GM12878 (cell line): ENCODE data around the gene ATOH7. TPM values are rescaled to one million over a fixed set of nuclear protein-coding genes. Genes with fewer than 3 reads are reported as not detected.

ENCODE experiments used
- ATAC-seq: fragments of 200-7000 bp; cut with Tn5 transposase; 3 replicates; pipeline ENCODE4 v1.9.1; 2020; ENCODE audit warnings: mild to moderate bottlenecking, moderate library complexity
- BruUV-seq: library from RNA; stranded (reverse); fragments of 400-500 nt; replicated peaks from 2 replicates; lab custom pipeline; 2021; lab: Mats Ljungman, UMichigan
- CTCF ChIA-PET: fragments of 300-600 bp; sonication (Branson Sonifier 250); formaldehyde crosslinking; extraction: SDS; loops from one replicate; lab custom pipeline; 2021; ENCODE audit warnings: inconsistent platforms; lab: Yijun Ruan, JAX
- POLR2A ChIA-PET: fragments of 350-600 bp; formaldehyde crosslinking; extraction: SDS; loops from one replicate; lab custom pipeline; 2021; ENCODE audit warnings: inconsistent platforms; lab: Charles Lee
- RAD21 ChIA-PET: fragments of 300-600 bp; sonication (Branson Sonifier 250); formaldehyde crosslinking; loops from one replicate; lab custom pipeline; 2023; ENCODE audit warnings: antibody characterized with exemption; ENCODE audit not compliant: unreplicated experiment; lab: Charles Lee
- SMC1A ChIA-PET: fragments of 300-600 bp; sonication (Branson Sonifier 250); formaldehyde crosslinking; loops from one replicate; lab custom pipeline; 2023; ENCODE audit not compliant: unreplicated experiment, uncharacterized antibody; lab: Charles Lee
- DNase-seq: peaks from one replicate; pipeline ENCODE4 v3.0.0-alpha.2; 2011; ENCODE audit warnings: low read depth, low spot score
- FAIRE-seq: peaks from 3 replicates; lab custom pipeline; 2011; peaks lifted over from hg19 to GRCh38; lab: Jason Lieb, UNC
- H2AFZ ChIP-seq: 2 replicates; pipeline ENCODE4 v1.6.0; 2011; ENCODE audit warnings: low read depth, low read length, control low read depth; ENCODE audit not compliant: control insufficient read depth
- H3K27ac ChIP-seq: 2 replicates; pipeline ENCODE4 v1.5.1; 2011; ENCODE audit warnings: control low read depth; ENCODE audit not compliant: control insufficient read depth, insufficient read depth
- H3K27me3 ChIP-seq, 2 experiments: replicated peaks in 1 of 2; 2 replicates each; pipeline versions ENCODE4 v1.6.0 to v1.6.1; 2011; ENCODE audit warnings: low read length in 1 of 2; ENCODE audit not compliant: control insufficient read depth in 2 of 2, insufficient read depth in 2 of 2
- H3K36me3 ChIP-seq, 2 experiments: 2 replicates each; pipeline ENCODE4 v1.5.1; 2011; ENCODE audit warnings: low read length in 1 of 2; ENCODE audit not compliant: control insufficient read depth in 2 of 2, insufficient read depth in 2 of 2
- H3K4me1 ChIP-seq: 2 replicates; pipeline ENCODE4 v1.6.1; 2011; ENCODE audit warnings: mild to moderate bottlenecking, low read length, moderate library complexity, mixed read lengths; ENCODE audit not compliant: control insufficient read depth, insufficient read depth
- H3K4me2 ChIP-seq: 2 replicates; pipeline ENCODE4 v1.6.0; 2011; ENCODE audit warnings: control low read depth; ENCODE audit not compliant: control insufficient read depth, insufficient read depth
- H3K4me3 ChIP-seq: fragments of 200-600 bp; sonication (generic); 2 replicates; pipeline ENCODE4 v1.5.1; 2016
- H3K79me2 ChIP-seq: 2 replicates; pipeline ENCODE4 v1.6.0; 2011; ENCODE audit warnings: low read length; ENCODE audit not compliant: control insufficient read depth, insufficient read depth
- H3K9ac ChIP-seq: 2 replicates; pipeline ENCODE4 v1.8.0; 2011; ENCODE audit warnings: low read length, control low read depth, mixed read lengths; ENCODE audit not compliant: control insufficient read depth, insufficient read depth
- H3K9me3 ChIP-seq: replicated peaks from 3 replicates; pipeline ENCODE4 v1.5.1; 2011; ENCODE audit warnings: mild to moderate bottlenecking, low read length; ENCODE audit not compliant: control insufficient read depth, insufficient read depth
- H4K20me1 ChIP-seq: 2 replicates; pipeline ENCODE4 v1.6.0; 2011; ENCODE audit not compliant: control insufficient read depth, insufficient read depth
- ATF2 ChIP-seq: IDR thresholded peaks from 2 replicates; pipeline ENCODE4 v1.6.1; 2012; ENCODE audit warnings: low read length, inconsistent platforms
- BACH1 ChIP-seq: fragments of 450-650 bp; IDR thresholded peaks from 2 replicates; pipeline ENCODE4 v1.6.1; 2017; ENCODE audit warnings: mild to moderate bottlenecking, borderline replicate concordance
- BMI1 ChIP-seq: fragments of 450-650 bp; IDR thresholded peaks from 2 replicates; pipeline ENCODE4 v1.6.1; 2016; ENCODE audit warnings: mild to moderate bottlenecking, moderate library complexity, borderline replicate concordance
- FOXK2 ChIP-seq: fragments of 450-650 bp; IDR thresholded peaks from 2 replicates; pipeline ENCODE4 v1.6.1; 2017; ENCODE audit warnings: mild to moderate bottlenecking, moderate library complexity
- MTA3 ChIP-seq: IDR thresholded peaks from 2 replicates; pipeline ENCODE4 v1.6.1; 2012; ENCODE audit warnings: low read length, inconsistent platforms, borderline replicate concordance
- MXI1 ChIP-seq: fragments of 150-350 bp; IDR thresholded peaks from 2 replicates; pipeline ENCODE4 v1.6.1; 2011; ENCODE audit warnings: low read depth, mild to moderate bottlenecking, inconsistent platforms, low read length, improper control_type of control experiment
- MYC ChIP-seq: IDR thresholded peaks from 2 replicates; pipeline ENCODE4 v1.6.1; 2011; ENCODE audit warnings: mild to moderate bottlenecking, low read length, moderate library complexity, inconsistent platforms; ENCODE audit not compliant: insufficient read depth, insufficient replicate concordance, insufficient read length, severe bottlenecking
- PKNOX1 ChIP-seq: fragments of 450-650 bp; IDR thresholded peaks from 2 replicates; pipeline ENCODE4 v1.6.1; 2016; ENCODE audit warnings: mild to moderate bottlenecking
- POLR2A ChIP-seq: IDR thresholded peaks from 2 replicates; pipeline ENCODE4 v1.6.1; 2011; ENCODE audit warnings: low read depth, mild to moderate bottlenecking, low read length
- RBBP5 ChIP-seq: fragments of 200-600 bp; sonication (generic); conservative IDR thresholded peaks from 2 replicates; pipeline ENCODE4 v1.6.1; 2016
- SMAD5 ChIP-seq: IDR thresholded peaks from 2 replicates; pipeline ENCODE4 v1.6.1; 2016; ENCODE audit warnings: antibody characterized with exemption, low read depth
- TARDBP ChIP-seq: IDR thresholded peaks from 2 replicates; pipeline ENCODE4 v1.6.1; 2016; ENCODE audit warnings: borderline replicate concordance
- ZBTB4 ChIP-seq: fragments of 450-650 bp; formaldehyde crosslinking; IDR thresholded peaks from 2 replicates; pipeline ENCODE4 v1.4.0; 2022; ENCODE audit warnings: mild to moderate bottlenecking, moderate library complexity
- ZBTB40 ChIP-seq: fragments of 450-650 bp; IDR thresholded peaks from 2 replicates; pipeline ENCODE4 v1.6.1; 2016; ENCODE audit warnings: mild to moderate bottlenecking, moderate library complexity, borderline replicate concordance
- ZNF622 ChIP-seq: fragments of 450-650 bp; IDR thresholded peaks from 2 replicates; pipeline ENCODE4 v1.6.1; 2017; ENCODE audit warnings: mild to moderate bottlenecking, inconsistent platforms
- WGBS: methylation state at CpG from one replicate; pipeline ENCODE4 v1.1.6; 2016; ENCODE audit warnings: low lambda C conversion rate; ENCODE audit not compliant: insufficient replicate concordance, insufficient coverage; ENCODE audit errors: missing lambda C conversion rate; 5-methylcytosine and 5-hydroxymethylcytosine counted together
- in situ Hi-C: fragments of 300-500 bp; cut with MboI; formaldehyde crosslinking; loops from 9 replicates; pipeline ENCODE4 v1.14.3; 2018; ENCODE audit warnings: mixed read lengths
- intact Hi-C: fragments of 100-400 bp; cut with micrococcal nuclease; formaldehyde crosslinking; loops from one replicate; pipeline ENCODE4 v1.14.2; 2022; ENCODE audit not compliant: unreplicated experiment
- polyA plus RNA-seq, 11 experiments: library from polyadenylated mRNA; depleted of rRNA in 4 of 11; unstranded in 6 of 11; stranded (reverse) in 5 of 11; fragments of >200 nt; fragmentation: Nextera tagmentation in 4 of 11; fragmentation: Illumina TruSeq in 1 of 11; extraction: Ambion mirVana in 4 of 11; extraction: Trizol in 1 of 11; gene quantifications; 1 replicate in 1 of 11; 2 replicates in 10 of 11; pipeline versions ENCODE4 v1.2.1 to v1.2.3, GENCODE V29; 2011 to 2016; ENCODE audit warnings: inconsistent platforms in 2 of 11, missing spikeins in 2 of 11, low read depth in 1 of 11
- total RNA-seq, 4 experiments: library from RNA; depleted of rRNA in 3 of 4; stranded (reverse); fragments of >200 nt in 3 of 4; fragmentation: Illumina TruSeq in 1 of 4; extraction: Trizol in 1 of 4; gene quantifications; 2 replicates each; pipeline versions ENCODE4 v1.2.1 to v1.2.3, GENCODE V29; 2013 to 2021

The ATOH7 gene
- total and polyA plus RNA-seq, 10 of the 15 experiments (the other 5 are each of a cell fraction or from before 2014, with no cell fraction given), result not detected

- no peak overlapping the region for H3K27ac ChIP-seq
- H3K4me1 ChIP-seq, result peaks cover 5% of the 10 kb centered on the region; the same call in 1 of the 2 replicates
- no peak overlapping the region for H3K9ac ChIP-seq
- DNase-seq, result no peak
- no peaks in the 10 kb centered on the region for H4K20me1 ChIP-seq
- no peak for FAIRE-seq
- no peak overlapping the region for H3K4me2 ChIP-seq
- in situ Hi-C loops, result no loop called here
- RAD21 ChIA-PET, result interaction anchor here (1.3 kb wide), 1 partner anchor 18 kb away, joined by 4 read pairs; no protein-coding TSS in a partner anchor
- no peaks in the 10 kb centered on the region for H3K9me3 ChIP-seq
- H3K79me2 ChIP-seq, result no peaks in the 10 kb centered on the region
- BruUV-seq, result no TSS peak
- CTCF ChIA-PET, result interaction anchor here (0.6 to 1.7 kb wide), 8 partner anchors 13 to 533 kb away, joined by 3 to 9 read pairs (median 3); partner anchors contain the start of gene MYPN
- intact Hi-C loops, result no loop called here
- POLR2A ChIA-PET, result no interaction called here
- H3K4me3 ChIP-seq, result no peak overlapping the region
- no peak for ATAC-seq
- H3K36me3 ChIP-seq, result no peaks in the 10 kb centered on the region
- WGBS, result 80% methylated on average over 5 of the region's 5 CpGs
- no peak overlapping the region for H2AFZ ChIP-seq
- H3K27me3 ChIP-seq, result peaks cover 0 to 4% of the 10 kb centered on the region in 2 experiments; a peak in 2 of 4 replicates
- SMC1A ChIA-PET, result interaction anchor here (0.7 to 1.9 kb wide), 6 partner anchors 17 to 807 kb away, joined by 3 to 9 read pairs (median 4); no protein-coding TSS in a partner anchor
- TF ChIP-seq ZBTB40 (no peak), MTA3 (no peak), ZNF622 (no peak), POLR2A (no peak), PKNOX1 (no peak), FOXK2 (no peak), SMAD5 (no peak), ZBTB4 (CRISPR knock-in tag) (no peak), MYC (no peak), TARDBP (no peak), BACH1 (no peak), BMI1 (no peak), MXI1 (no peak), ATF2 (no peak), RBBP5 (no peak)
Observed at GRCh38 chr10:68230268-68230667, 1.6 kb downstream of the ATOH7 start.
